PFSK-1 (cell line): Measurements from ENCODE around the gene P2RY6.

Experiments
- FOXP2 ChIP-seq: optimal IDR thresholded peaks from 2 replicates; pipeline ENCODE3; 2011; ENCODE audit warnings: borderline replicate concordance, control low read depth, inconsistent platforms; ENCODE audit not compliant: insufficient read depth; ENCODE audit errors: extremely low read length, extremely low read depth
- POLR2AphosphoS5 ChIP-seq: IDR thresholded peaks from 2 replicates; pipeline ENCODE4 v1.6.1; 2012; ENCODE audit warnings: low read depth, mild to moderate bottlenecking, control low read depth, low read length, moderate library complexity
- SIN3A ChIP-seq: IDR thresholded peaks from 2 replicates; pipeline ENCODE4 v1.6.1; 2012; ENCODE audit warnings: mild to moderate bottlenecking, low read length, moderate library complexity, borderline replicate concordance; ENCODE audit not compliant: insufficient read depth
- TAF1 ChIP-seq: IDR thresholded peaks from 2 replicates; pipeline ENCODE4 v1.6.1; 2012; ENCODE audit warnings: low read length, control low read depth, borderline replicate concordance; ENCODE audit not compliant: insufficient read depth
- TF ChIP-seq, protein P1 (sequence below), 2 experiments: IDR thresholded peaks; 2 replicates each; pipeline versions ENCODE4 v1.6.1 to v1.8.0; 2011 to 2012; ENCODE audit warnings: low read depth in 2 of 2, low read length in 2 of 2, control low read depth in 1 of 2, inconsistent platforms in 1 of 2, mild to moderate bottlenecking in 1 of 2, moderate library complexity in 1 of 2; ENCODE audit not compliant: insufficient read depth in 1 of 2

The P2RY6 gene

DNA sequence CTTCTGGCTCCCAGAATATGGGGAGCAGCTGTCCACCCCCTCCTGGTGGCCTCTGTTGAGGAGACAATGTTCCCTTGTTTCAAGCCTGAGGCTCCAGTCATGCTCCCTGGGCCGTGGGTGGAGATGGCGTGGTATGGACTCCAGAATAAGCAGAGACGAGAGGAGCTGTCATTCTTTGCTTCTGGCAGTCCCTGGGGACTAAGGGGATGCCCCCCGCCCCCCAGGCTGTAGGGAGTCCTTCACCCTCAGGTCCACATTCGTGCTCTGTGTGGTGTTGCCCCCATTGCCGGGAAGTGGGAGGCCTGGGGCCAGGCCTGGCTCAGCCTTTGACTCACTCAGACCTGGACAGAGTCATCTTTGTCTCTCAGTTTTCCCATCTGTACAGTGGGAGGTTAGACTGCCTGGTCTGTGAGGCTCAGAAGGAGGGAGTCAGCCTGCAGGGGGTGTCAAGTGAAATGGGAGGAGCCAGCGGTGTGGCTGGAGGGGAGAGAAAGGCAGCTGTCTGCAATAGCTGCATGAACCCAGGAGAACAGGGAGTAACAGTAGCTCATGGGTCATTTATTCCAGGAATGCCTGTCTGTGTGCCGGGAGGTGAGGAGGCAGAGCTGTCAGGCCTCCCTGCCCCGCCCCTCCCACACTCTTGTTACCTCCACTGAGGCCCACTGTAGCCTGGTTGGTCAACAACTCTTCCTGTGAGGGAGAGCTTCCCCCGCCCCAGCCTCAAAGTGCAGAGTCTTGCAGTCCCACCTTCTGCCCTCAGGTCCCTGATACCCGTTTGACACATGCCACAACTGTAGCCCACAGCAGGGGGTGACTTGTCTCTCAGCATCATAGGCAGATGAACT lies 42.2 kb downstream of the P2RY6 start:
- TF ChIP-seq FOXP2 (no peak), POLR2AphosphoS5 (no peak)
- TF ChIP-seq, protein P1, sequence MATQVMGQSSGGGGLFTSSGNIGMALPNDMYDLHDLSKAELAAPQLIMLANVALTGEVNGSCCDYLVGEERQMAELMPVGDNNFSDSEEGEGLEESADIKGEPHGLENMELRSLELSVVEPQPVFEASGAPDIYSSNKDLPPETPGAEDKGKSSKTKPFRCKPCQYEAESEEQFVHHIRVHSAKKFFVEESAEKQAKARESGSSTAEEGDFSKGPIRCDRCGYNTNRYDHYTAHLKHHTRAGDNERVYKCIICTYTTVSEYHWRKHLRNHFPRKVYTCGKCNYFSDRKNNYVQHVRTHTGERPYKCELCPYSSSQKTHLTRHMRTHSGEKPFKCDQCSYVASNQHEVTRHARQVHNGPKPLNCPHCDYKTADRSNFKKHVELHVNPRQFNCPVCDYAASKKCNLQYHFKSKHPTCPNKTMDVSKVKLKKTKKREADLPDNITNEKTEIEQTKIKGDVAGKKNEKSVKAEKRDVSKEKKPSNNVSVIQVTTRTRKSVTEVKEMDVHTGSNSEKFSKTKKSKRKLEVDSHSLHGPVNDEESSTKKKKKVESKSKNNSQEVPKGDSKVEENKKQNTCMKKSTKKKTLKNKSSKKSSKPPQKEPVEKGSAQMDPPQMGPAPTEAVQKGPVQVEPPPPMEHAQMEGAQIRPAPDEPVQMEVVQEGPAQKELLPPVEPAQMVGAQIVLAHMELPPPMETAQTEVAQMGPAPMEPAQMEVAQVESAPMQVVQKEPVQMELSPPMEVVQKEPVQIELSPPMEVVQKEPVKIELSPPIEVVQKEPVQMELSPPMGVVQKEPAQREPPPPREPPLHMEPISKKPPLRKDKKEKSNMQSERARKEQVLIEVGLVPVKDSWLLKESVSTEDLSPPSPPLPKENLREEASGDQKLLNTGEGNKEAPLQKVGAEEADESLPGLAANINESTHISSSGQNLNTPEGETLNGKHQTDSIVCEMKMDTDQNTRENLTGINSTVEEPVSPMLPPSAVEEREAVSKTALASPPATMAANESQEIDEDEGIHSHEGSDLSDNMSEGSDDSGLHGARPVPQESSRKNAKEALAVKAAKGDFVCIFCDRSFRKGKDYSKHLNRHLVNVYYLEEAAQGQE (IDR thresholded peaks at IDR 0.05; ENCODE audit: insufficient read depth in 1 of 2, low read depth in 2 of 2, low read length in 2 of 2): no peak

DNA sequence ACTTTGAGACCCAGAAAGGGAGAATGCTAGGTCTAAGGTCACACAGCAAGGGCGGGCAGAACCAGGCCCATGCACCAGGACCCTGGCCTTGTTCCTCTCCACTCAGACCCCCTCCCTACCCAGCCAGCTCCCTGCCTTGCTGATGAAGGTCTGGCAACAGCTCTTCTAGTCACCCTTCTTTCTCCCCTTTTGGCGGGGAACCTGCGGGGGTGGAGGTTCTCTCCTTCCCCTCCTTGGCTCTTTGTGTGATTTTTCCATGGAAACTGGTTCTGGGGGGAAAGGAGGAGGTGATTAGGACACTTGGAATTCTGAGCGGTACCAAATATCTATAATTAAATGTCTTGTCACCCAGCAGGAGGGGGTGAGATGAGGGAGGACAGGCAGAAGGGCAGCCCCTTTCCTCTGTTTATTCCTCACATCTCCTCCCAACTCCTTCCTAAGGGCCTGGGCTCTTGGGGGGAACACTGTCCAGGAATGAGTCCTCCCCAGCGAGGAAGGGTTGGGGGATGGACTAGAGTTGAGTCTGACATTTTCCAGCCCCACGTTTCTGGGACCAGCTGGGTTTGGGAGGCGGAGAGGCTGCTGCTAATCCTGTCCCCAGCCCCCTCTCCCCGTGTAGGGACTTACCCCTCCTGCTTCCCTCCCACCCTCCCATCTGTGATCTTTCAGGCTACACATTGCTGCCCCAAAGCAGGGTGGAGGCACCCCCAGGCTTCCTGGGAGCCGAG lies 43.3 kb downstream of the P2RY6 start:
- TF ChIP-seq TAF1 (no peak), POLR2AphosphoS5 (no peak), FOXP2 (no peak), SIN3A (no peak)
- TF ChIP-seq, protein P1 (IDR thresholded peaks at IDR 0.05; ENCODE audit: insufficient read depth in 1 of 2, low read depth in 2 of 2, low read length in 2 of 2): no peak

DNA sequence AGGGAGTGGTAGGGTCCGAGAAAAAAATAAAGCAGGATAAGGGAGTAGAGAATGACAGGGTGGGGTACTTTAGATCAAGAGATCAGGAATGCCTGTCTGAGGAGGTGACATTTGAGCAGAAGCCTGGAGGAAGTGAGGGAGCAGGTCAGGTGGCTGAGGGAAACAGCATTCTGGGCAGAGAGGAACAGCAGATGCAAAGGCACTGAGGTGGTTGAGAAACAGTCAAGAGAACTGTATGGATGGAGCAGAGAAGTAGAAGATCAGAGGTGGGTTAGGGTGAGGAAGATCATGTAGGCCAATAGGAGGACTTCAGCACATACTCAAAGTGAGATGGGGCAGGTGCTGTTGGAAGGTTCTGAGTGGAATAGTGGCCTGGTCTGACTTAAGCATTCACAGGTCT lies 44.3 kb downstream of the P2RY6 start:
- TF ChIP-seq POLR2AphosphoS5 (no peak), SIN3A (no peak), FOXP2 (no peak), TAF1 (no peak)
- TF ChIP-seq, protein P1 (IDR thresholded peaks at IDR 0.05; ENCODE audit: insufficient read depth in 1 of 2, low read depth in 2 of 2, low read length in 2 of 2): no peak

DNA sequence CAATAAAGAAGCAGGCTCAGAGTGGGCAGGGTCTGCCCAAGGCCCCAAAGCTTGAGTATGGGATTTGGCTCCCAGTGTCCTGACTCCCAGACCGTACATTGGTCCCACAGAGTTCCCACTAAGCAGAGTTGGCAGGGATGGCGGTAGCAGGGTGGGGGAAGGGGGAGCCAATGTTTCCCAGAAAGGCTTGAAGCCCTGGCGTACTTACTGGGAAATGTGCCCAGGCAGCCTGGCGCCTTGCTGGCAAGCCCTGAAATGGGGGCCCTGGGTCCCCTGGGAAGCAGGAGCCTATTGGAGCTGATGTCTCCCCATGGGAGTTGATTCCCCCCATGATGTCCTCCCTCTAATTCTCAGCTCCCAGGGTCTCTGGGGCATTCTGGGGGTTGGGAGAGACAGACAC lies 45.2 kb downstream of the P2RY6 start:
- TF ChIP-seq SIN3A: no peak
- TF ChIP-seq, protein P1 (IDR thresholded peaks at IDR 0.05; ENCODE audit: insufficient read depth in 1 of 2, low read depth in 2 of 2, low read length in 2 of 2): no peak
- TF ChIP-seq FOXP2: no peak
- TF ChIP-seq POLR2AphosphoS5: no peak
- no peak for TF ChIP-seq TAF1
